Astrocyte of the spinal cord (primary cell): ENCODE data around the gene AADACL2.

Experiments
- DNase-seq: peaks from one replicate; pipeline ENCODE4 v3.0.0; 2011; ENCODE audit warnings: low read depth, low spot score
- H3K4me3 ChIP-seq: 2 replicates; pipeline ENCODE4 v1.5.1; 2011; ENCODE audit warnings: low read depth, mild to moderate bottlenecking, low read length, moderate library complexity
- in situ Hi-C: cut with HindIII; loops from 2 replicates; pipeline ENCODE4 v1.10.0; 2017; ENCODE audit warnings: low sequenced_read_pairs
- TF ChIP-seq, protein P1 (sequence below): IDR thresholded peaks from 2 replicates; pipeline ENCODE4 v1.5.1; 2012; ENCODE audit warnings: low read depth, mild to moderate bottlenecking, low read length, inconsistent platforms

Gene AADACL2

DNA sequence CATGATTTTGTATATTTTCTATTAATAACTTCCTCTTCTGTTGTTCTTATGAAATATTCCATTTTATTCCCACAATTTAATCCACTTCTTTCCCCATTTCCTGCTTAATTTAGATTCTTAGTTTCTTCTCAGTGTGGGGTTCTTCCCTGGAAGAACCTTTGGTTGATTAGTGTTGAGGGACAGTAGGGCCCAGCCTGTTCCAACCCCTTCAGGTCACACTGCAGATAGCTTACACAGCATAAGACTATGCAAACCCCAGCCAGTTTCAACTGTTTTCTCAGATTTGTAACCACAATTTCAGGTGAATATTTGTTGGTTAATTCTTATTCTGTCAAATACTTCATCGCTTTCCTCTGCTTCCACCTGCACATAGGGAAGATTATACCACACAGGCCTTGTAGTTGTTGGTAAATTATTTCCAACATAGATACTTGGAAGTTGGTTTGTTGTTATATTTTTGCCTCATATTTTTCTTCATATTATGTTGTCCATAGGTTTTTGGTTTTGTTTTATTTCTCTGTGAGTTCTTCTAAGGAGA is 34.7 kb downstream of the AADACL2 start:
- no peak overlapping the region for H3K4me3 ChIP-seq
- TF ChIP-seq, protein P1, sequence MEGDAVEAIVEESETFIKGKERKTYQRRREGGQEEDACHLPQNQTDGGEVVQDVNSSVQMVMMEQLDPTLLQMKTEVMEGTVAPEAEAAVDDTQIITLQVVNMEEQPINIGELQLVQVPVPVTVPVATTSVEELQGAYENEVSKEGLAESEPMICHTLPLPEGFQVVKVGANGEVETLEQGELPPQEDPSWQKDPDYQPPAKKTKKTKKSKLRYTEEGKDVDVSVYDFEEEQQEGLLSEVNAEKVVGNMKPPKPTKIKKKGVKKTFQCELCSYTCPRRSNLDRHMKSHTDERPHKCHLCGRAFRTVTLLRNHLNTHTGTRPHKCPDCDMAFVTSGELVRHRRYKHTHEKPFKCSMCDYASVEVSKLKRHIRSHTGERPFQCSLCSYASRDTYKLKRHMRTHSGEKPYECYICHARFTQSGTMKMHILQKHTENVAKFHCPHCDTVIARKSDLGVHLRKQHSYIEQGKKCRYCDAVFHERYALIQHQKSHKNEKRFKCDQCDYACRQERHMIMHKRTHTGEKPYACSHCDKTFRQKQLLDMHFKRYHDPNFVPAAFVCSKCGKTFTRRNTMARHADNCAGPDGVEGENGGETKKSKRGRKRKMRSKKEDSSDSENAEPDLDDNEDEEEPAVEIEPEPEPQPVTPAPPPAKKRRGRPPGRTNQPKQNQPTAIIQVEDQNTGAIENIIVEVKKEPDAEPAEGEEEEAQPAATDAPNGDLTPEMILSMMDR: no peak
- no peak for DNase-seq
- in situ Hi-C loops: no loop called here

DNA sequence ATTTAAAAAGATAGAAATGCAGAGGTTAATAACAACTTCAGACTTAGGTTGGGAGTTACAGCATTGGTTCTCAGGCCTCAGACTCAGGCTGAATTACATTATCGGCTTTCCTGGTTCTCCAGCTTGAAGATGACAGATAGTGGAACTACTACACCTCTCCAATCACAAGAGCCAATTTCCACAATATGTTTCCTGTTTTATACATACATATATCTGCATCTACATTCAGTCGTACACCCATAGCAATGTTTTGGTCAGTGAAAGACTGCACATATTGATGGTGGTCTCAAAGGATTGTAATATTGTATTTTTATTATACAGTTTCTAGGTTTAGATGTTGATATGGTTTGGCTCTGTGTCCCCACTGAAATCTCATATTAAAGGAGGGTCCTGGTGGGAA is 35.4 kb downstream of the AADACL2 start:
- in situ Hi-C loops: no loop called here
- H3K4me3 ChIP-seq: no peak overlapping the region
- TF ChIP-seq, protein P1: no peak
- no peak for DNase-seq

DNA sequence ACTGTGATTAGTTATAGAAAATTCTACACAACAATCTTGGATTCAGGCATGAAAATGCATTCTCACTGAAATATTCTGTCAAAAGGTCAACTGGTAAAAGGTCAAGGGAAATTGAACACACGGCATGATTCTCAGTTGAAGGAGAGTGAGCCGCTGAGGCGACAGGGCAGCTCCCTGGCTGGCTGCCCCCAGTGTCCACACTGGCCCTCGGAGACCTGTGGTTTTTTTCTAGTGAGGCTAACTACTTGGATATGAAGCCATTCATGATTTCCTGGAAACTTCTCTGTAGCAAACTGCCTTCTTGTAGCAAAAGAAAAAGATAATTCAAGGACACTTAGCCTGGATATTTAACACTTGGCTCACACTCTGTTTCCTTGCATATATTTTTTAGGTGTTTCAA is 37.2 kb downstream of the AADACL2 start:
- in situ Hi-C loops: no loop called here
- TF ChIP-seq, protein P1: no peak
- peak; percentile 57 for DNase-seq
- H3K4me3 ChIP-seq: no peak overlapping the region

DNA sequence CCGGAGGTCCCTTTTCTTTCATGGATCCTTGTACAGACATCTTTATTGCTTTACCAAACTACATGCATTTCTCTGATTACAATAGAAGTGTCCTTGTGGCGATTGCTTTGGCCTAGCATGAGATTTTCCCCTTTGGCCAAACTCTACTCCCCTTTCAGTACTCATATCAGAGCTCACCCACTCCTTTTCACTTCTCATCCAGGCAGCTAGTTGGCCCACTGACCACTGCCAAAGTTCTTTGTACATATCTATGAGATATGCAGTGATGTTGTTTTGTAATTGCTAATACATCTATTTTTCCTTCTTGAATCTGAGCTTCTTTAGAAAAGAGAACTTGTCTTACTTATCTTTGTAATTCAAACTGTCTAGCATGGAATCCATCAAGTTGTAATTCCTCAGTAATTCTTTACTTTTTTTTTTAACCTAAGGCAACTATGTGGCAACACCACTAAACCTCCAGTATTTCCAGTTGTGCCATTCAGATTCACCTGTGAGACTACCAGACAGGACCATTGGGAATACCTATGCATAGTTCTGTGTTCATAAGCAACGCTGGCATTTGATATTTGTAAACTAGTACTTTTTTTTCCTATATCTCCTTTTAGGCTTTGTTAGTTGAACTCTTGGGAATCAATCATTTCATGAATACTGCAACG is 39.2 kb downstream of the AADACL2 start:
- TF ChIP-seq, protein P1: no peak
- H3K4me3 ChIP-seq: no peak overlapping the region
- in situ Hi-C loops: no loop called here
- DNase-seq: no peak

DNA sequence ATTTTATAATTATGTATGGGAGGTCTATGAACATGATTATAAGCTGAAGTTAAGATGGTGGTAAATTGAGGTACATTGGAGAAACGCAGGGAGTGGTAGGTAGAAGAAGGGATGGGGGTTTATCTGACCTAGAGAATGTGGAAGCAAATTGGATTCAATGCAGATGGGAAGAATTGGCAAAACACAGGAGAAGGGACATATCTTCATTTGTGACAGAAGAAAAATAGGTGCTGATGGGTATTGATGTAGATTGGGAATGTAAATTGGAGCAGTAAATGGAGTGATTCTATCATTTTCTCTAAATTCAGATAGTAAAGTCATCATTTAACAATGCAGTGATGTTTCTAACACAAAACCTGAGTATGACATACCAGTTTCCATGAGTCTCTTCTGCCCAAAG is 40.5 kb downstream of the AADACL2 start:
- H3K4me3 ChIP-seq: no peak overlapping the region
- no peak for DNase-seq
- TF ChIP-seq, protein P1: no peak
- in situ Hi-C loops: no loop called here

DNA sequence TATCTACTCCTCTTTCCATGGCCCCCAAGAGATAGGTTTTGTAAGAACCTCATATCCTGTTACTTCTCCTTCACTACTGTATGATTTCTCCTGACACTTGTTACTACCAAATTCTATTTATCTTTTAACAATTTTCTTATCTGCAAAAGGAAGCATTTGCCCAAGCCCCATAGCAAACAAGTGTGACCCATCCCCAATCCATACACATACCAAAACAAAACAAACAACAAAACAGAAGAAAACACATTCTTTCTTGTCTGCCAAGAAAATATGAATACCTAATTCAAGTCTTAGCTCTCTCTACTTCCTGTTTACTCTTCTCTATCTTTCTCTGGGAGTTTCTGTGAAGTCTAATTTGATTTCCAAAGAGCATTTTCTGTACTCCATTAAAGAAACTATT is 41.2 kb downstream of the AADACL2 start:
- TF ChIP-seq, protein P1: no peak
- H3K4me3 ChIP-seq: no peak overlapping the region
- no peak for DNase-seq
- in situ Hi-C loops: no loop called here
